Uterus (tissue), 4 donors: ENCODE measurements around the gene SYNGAP1. TPM values are rescaled to one million over a fixed set of nuclear protein-coding genes. Genes with fewer than 3 reads are reported as not detected.
"Not testable (repeated sequence)": the region's sequence is repeated elsewhere in the genome, so short reads cannot be mapped to it uniquely, and the experiment has no call there.

Source experiments
- DNase-seq, 2 donors: peaks; one replicate each; pipeline ENCODE4 v3.0.0-alpha.2; 2019 to 2020
- H3K27ac ChIP-seq, 2 donors: fragments of 200-600 bp; sonication (generic); 1 replicate in 1 of 2; 2 replicates in 1 of 2; pipeline ENCODE4 v1.5.1; 2016 to 2018
- H3K27me3 ChIP-seq, 2 donors: fragments of 200-600 bp; sonication (generic); one replicate each; pipeline ENCODE4 v1.5.1; 2018 to 2019; ENCODE audit warnings: control low read depth in 1 of 2
- H3K36me3 ChIP-seq, 2 donors: fragments of 200-600 bp; sonication (generic); one replicate each; pipeline ENCODE4 v1.5.1; 2019; ENCODE audit warnings: control low read depth in 1 of 2
- H3K4me1 ChIP-seq, 2 donors: fragments of 200-600 bp; sonication (generic); one replicate each; pipeline ENCODE4 v1.5.1; 2018 to 2019; ENCODE audit warnings: control low read depth in 1 of 2
- H3K4me3 ChIP-seq, 2 donors: fragments of 200-600 bp; sonication (generic); 1 replicate in 1 of 2; 2 replicates in 1 of 2; pipeline ENCODE4 v1.5.1; 2018 to 2019; ENCODE audit warnings: mild to moderate bottlenecking in 1 of 2
- H3K9me3 ChIP-seq, 2 donors: fragments of 200-600 bp; sonication (generic); one replicate each; pipeline ENCODE4 v1.5.1; 2019; ENCODE audit warnings: control low read depth in 1 of 2
- POLR2A ChIP-seq, 2 donors: fragments of 450-650 bp; IDR thresholded peaks; one replicate each; pipeline ENCODE4 v1.6.1; 2016; ENCODE audit warnings: antibody characterized with exemption in 2 of 2, mild to moderate bottlenecking in 1 of 2, moderate library complexity in 1 of 2
- intact Hi-C: fragments of 100-400 bp; cut with DNase I; formaldehyde crosslinking; loops from one replicate; pipeline ENCODE4 v1.15.1; 2023; ENCODE audit warnings: low total_unique reads
- total RNA-seq, 4 donors: library from RNA; depleted of rRNA in 3 of 4; stranded (reverse); fragments of >200 nt in 3 of 4; gene quantifications; one replicate each; pipeline versions ENCODE4 v1.1.0 to v1.2.4, GENCODE V29; 2014 to 2023
- TF ChIP-seq, protein P1 (sequence below), 4 experiments: fragments of 200-600 bp in 2 of 4; fragments of 450-650 bp in 2 of 4; sonication (generic) in 2 of 4; IDR thresholded peaks; one replicate each; pipeline ENCODE4 v1.5.1; 2016 to 2019; ENCODE audit warnings: antibody characterized with exemption in 4 of 4, mild to moderate bottlenecking in 2 of 4, moderate library complexity in 1 of 4
- donor health status: DM: yes; HTN: yes; CAD: no.

SYNGAP1 gene
- total RNA-seq, 4 donors from 2014 or later: 11.5 to 67.6 (median 14.4) TPM

- TF ChIP-seq, protein P1, sequence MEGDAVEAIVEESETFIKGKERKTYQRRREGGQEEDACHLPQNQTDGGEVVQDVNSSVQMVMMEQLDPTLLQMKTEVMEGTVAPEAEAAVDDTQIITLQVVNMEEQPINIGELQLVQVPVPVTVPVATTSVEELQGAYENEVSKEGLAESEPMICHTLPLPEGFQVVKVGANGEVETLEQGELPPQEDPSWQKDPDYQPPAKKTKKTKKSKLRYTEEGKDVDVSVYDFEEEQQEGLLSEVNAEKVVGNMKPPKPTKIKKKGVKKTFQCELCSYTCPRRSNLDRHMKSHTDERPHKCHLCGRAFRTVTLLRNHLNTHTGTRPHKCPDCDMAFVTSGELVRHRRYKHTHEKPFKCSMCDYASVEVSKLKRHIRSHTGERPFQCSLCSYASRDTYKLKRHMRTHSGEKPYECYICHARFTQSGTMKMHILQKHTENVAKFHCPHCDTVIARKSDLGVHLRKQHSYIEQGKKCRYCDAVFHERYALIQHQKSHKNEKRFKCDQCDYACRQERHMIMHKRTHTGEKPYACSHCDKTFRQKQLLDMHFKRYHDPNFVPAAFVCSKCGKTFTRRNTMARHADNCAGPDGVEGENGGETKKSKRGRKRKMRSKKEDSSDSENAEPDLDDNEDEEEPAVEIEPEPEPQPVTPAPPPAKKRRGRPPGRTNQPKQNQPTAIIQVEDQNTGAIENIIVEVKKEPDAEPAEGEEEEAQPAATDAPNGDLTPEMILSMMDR (IDR thresholded peaks at IDR 0.05): no peak
- no peak for TF ChIP-seq POLR2A (IDR thresholded peaks at IDR 0.05)
Measured at GRCh38 chr6:33481192-33481591, 61.3 kb downstream of the SYNGAP1 start.

GRCh38 chr6:33482620-33483019 lies 62.8 kb downstream of the SYNGAP1 start:
- intact Hi-C loops, H3K4me3 ChIP-seq, DNase-seq, H3K27me3 ChIP-seq, H3K4me1 ChIP-seq, H3K9me3 ChIP-seq, H3K27ac ChIP-seq, H3K36me3 ChIP-seq: not testable (repeated sequence)

More at GRCh38 chr6:33481192-33481591, 61.3 kb downstream of the SYNGAP1 start:
- Histone ChIP-seq H3K27ac (no peak overlapping the region), H3K36me3 (no peaks in the 10 kb centered on the region), H3K4me3 (no peak overlapping the region), H3K4me1 (no peaks in the 10 kb centered on the region), H3K27me3 (no peaks in the 10 kb centered on the region), H3K9me3 (no peaks in the 10 kb centered on the region)
- DNase-seq: no peak
- intact Hi-C loops: no loop called here

DNA sequence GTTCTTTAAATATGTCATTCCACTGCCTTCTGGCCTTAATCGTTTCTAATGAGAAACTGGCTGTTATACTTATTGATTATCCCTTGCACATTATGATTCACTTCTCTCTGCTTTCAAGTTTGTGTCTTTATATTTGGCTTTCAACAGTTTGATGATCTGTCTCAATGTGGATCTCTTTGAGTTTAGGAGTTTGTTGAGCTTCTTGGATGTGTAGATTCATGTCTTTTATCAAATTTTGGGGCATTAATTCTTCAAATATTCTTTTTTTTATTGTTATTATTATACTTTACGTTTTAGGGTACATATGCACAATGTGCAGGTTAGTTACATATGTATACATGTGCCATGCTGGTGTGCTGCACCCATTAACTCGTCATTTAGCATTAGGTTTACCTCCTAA lies 63.8 kb downstream of the SYNGAP1 start:
- no peaks in the 10 kb centered on the region for H3K27me3 ChIP-seq
- no peak for DNase-seq
- intact Hi-C loops: no loop called here
- H3K36me3 ChIP-seq: no peaks in the 10 kb centered on the region
- H3K4me1 ChIP-seq: no peaks in the 10 kb centered on the region
- H3K27ac ChIP-seq: no peak overlapping the region
- H3K9me3 ChIP-seq: no peaks in the 10 kb centered on the region
- TF ChIP-seq POLR2A (IDR thresholded peaks at IDR 0.05): no peak
- TF ChIP-seq, protein P1 (IDR thresholded peaks at IDR 0.05): no peak
- H3K4me3 ChIP-seq: no peak overlapping the region

GRCh38 chr6:33484673-33485262 lies 64.9 kb downstream of the SYNGAP1 start:
- intact Hi-C loops, H3K4me3 ChIP-seq, H3K9me3 ChIP-seq, H3K27ac ChIP-seq, H3K27me3 ChIP-seq, H3K4me1 ChIP-seq, H3K36me3 ChIP-seq, DNase-seq: not testable (repeated sequence)

- H3K27ac ChIP-seq, intact Hi-C loops, DNase-seq, H3K27me3 ChIP-seq, H3K4me1 ChIP-seq, H3K36me3 ChIP-seq, H3K4me3 ChIP-seq, H3K9me3 ChIP-seq: not testable (repeated sequence)
Measured at GRCh38 chr6:33485680-33486079, 65.8 kb downstream of the SYNGAP1 start.

DNA sequence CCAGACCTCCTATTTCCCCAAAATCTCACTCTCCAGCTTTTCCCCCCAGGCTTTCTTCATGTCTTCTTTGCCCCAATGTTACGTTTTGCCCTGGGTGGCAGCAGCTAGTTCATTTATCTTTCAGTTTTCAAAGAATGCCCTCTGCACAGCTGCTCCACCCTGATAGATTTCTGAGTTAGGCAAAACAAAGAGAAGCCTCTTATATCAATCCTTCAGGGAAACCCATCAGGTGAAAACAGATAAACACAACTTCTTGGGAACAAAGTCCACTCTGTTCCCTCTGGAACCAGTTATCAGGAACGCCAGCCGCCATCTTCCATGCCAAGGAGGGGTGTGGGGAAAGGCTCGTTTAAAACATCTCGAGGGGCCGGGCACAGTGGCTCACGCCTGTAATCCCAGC lies 68.5 kb downstream of the SYNGAP1 start:
- H3K4me3 ChIP-seq: no peak overlapping the region
- H3K9me3 ChIP-seq: no peaks in the 10 kb centered on the region
- no peak overlapping the region for H3K27ac ChIP-seq
- TF ChIP-seq, protein P1 (IDR thresholded peaks at IDR 0.05): no peak
- TF ChIP-seq POLR2A (IDR thresholded peaks at IDR 0.05): no peak
- H3K4me1 ChIP-seq: no peaks in the 10 kb centered on the region
- DNase-seq: no peak
- no peaks in the 10 kb centered on the region for H3K36me3 ChIP-seq
- no peaks in the 10 kb centered on the region for H3K27me3 ChIP-seq
- intact Hi-C loops: no loop called here

DNA sequence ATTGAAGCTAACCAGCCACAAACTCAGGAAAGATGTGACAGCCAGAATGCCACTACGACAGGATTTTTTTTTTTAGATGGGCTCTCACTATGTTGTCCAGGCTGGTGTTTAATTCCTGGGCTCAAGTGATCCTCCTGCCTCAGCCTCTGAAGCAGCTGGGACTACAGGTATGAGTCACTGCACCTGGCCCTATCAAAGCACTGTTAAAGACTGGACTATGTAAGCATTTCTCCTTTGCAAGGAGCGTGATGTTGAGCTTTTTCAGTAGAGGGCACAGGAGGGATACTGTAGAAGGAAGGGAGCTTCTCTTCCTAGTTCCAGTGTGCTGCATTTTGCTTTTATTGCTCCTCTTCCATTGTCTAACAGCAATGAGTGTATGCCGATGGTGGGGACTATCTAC lies 70.3 kb downstream of the SYNGAP1 start:
- no peak for DNase-seq
- Histone ChIP-seq H3K4me3 (no peak overlapping the region), H3K4me1 (no peaks in the 10 kb centered on the region), H3K36me3 (no peaks in the 10 kb centered on the region), H3K9me3 (no peaks in the 10 kb centered on the region), H3K27me3 (no peaks in the 10 kb centered on the region), H3K27ac (no peak overlapping the region)
- intact Hi-C loops: no loop called here
- TF ChIP-seq POLR2A (IDR thresholded peaks at IDR 0.05): no peak
- TF ChIP-seq, protein P1 (IDR thresholded peaks at IDR 0.05): no peak
